HG03439 (cell line): ENCODE data around the gene POT1.

Experiments
- ATAC-seq: cut with Tn5 transposase; IDR thresholded peaks from one replicate; pipeline ENCODE4 v1.9.1; 2021; ENCODE audit warnings: mild to moderate bottlenecking, moderate library complexity; ENCODE audit not compliant: unreplicated experiment

POT1 gene

DNA sequence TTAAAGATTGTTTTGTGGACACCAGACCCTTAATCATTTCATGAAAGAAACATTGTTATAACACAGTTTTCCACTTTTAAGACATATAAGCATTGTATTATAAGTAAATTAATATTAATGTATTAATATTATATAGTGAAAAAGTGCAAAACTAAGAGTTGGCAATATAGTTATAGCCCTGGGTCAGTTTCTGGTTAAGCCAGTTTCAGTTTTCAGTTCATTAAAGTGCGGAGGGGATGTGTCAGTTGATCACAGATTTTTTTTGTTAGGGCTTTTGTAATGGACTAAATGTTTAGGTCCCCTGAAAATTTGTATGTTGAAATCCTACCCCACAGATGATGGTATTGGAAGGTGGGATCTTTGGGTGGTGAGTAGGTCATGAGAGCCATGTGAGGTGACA, 118.3 kb downstream of the POT1 start:
- no peak for ATAC-seq

- ATAC-seq = no peak
Observed at GRCh38 chr7:124810605-124811004, 119.0 kb downstream of the POT1 start.

DNA sequence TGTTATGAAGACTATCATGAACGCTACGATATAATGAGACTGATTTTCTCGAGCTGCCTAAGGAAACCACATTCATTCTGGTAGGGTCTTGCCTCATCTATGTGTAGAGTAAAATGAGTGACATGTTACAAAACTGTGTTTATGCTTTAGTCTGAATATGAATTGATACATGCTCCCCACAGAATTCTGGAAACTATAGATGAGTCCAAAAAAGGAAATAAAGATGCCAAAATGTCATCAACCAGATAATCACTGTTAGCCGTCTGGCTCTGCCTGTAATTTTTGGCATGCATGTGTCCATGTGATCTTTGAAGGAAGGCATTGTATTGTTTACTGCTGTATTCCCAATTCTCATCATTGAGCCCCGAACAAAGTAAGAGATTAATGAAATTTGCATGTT, 121.4 kb downstream of the POT1 start:
- no peak for ATAC-seq

DNA sequence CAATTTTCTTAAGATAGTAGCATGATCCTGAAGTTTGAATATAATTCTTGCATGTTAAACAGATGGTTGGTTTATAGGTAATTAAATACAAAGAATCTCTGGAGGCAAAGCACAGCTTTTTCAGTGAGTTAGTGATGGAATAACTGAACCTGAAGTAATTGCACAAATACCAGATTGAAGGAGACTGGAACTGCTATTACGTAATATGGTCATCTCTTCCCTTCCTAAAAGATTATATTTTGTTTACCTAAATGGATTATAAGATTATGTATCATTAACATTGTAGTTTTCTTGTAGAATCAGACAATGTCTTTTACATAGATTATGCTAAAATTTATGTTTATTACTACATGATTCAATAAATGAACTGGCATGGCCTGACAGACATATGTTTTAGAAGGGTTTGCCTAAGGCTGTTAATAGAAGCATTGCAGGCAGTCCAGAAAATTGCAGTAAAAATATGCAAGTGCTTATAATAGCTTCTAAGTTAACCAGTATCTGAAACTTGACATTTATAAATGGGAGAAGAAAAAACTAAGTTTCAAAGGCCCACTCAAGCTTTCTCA, 128.2 kb downstream of the POT1 start:
- no peak for ATAC-seq

DNA sequence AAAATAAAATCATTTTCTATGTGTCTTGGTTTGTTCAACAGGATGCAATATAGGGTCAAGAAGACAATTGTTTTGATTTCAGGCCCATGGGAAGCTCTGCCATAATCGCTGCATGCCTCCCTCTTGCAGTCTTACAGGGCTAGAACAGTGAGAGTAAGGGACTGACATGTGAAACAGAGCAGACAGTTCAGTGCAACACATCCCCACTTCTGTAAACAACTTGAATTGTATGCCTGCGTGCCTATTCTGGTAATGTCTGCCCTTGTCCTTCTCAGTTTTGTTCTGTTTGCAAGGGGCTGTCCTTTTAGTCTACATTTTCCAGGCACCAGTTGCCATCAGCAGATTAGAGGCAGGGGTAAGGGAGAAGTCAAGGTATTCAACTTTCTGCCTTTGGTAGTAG, 129.2 kb downstream of the POT1 start:
- ATAC-seq = no peak

DNA sequence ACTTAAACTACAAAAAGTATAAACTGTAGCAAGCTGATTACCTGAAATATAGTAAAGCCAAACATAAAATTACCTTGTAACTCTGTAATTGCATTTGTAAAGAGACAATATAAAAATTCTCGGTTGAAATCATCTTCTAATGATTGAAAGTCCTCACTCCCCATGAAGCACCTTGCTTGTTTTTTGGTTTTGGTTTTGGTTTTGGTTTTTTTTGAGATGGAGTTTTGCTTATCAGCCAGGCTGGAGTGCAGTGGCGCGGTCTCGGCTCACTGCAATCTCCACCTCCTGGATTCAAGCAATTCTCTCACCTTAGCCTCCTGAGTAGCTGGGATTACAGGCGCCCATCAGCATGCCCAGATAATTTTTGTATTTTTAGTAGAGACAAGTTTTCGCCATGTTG, 130.2 kb downstream of the POT1 start:
- ATAC-seq = no peak

DNA sequence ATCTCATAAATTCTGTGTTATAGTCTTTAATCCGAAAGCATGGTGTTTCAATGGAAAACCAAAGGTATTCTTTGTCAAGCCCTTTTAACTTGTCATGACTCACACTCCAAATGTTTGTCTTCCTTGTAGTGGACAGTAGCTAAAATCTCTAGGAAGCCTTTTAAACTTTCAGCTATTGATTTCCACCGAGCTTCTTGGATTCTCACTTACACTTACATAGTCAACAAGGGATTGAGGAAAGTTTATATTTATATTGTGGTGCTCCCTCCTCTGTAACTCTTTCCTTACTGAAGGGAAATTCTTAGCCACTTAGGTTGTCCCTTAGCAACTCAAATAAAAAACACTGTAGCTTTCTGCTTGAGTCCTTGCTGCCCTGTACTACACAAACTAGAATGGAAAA, 132.9 kb downstream of the POT1 start:
- no peak for ATAC-seq

DNA sequence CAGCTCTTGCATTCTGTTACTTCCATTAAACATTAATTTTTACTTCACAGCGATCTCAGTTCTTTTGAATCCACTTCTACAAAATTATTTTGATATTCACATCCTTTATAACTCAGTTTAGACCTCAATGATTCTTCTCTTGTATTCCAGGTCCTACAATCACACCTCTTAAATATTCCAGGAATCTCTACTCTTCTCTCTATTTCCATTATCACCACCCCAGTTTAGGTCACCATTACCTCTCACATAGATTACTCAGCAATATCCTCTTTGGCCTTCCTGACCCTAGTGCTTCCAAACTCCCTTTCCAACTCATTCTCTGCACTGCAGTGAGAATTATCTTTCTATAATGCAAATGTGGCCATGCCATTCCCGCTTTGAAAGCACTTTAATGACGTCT, 136.9 kb downstream of the POT1 start:
- ATAC-seq = no peak

DNA sequence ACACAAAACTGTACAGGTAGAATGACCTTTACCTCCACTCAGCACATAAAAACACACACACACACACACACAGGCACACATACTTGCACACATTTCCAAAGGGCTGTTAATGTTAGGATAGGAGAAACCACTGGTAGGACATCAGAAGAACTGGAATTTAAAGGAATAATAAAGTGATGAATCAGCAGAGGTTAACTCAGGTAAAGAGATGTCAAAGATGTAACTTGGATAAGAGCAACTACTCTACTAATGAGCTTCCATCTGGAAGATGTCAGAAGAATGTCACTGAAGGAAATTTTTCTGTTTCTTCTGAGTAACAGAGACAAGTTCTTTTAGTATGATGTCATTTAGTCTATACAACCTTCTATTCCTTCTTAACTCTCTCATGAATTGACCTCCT, 137.6 kb downstream of the POT1 start:
- no peak for ATAC-seq

- ATAC-seq = no peak
Observed at GRCh38 chr7:124791426-124791825, 138.2 kb downstream of the POT1 start.

DNA sequence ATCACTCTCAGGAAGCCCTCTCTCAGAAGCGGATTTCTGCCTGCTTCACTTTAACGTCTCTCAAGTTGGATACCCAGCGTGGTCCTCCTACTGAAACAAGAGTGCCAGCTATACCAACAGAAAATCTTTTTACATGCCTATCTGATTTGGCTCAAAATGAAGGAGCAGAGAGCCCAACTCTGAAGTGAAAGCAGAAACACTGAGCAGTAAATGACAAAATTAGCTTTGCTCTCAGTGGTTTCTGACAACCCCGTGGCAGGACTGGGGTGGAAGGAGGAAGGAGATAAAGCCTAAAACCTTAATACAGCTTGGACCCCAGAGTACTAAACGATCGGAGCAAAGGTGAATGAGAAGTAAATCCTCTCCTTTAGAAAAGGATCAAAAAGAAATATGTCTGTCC, 139.0 kb downstream of the POT1 start:
- ATAC-seq = no peak

DNA sequence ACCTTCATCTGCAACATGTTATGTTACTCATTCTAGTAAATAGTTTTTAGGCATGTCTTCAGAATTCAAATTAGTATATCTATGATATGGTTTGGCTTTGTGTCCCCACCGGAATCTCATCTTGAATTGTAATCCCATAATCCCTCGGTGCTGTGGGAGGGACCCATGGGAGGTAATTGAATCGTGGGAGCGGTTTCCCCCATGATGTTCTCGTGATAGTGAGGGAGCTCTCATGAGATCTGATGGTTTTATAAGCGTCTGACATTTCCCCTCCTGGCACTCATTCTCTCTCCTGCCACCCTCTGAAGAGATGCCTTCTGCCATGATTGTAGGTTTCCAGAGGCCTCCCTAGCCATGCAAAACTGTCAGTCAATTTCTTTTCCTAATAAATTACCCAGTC, 143.6 kb downstream of the POT1 start:
- ATAC-seq = no peak

DNA sequence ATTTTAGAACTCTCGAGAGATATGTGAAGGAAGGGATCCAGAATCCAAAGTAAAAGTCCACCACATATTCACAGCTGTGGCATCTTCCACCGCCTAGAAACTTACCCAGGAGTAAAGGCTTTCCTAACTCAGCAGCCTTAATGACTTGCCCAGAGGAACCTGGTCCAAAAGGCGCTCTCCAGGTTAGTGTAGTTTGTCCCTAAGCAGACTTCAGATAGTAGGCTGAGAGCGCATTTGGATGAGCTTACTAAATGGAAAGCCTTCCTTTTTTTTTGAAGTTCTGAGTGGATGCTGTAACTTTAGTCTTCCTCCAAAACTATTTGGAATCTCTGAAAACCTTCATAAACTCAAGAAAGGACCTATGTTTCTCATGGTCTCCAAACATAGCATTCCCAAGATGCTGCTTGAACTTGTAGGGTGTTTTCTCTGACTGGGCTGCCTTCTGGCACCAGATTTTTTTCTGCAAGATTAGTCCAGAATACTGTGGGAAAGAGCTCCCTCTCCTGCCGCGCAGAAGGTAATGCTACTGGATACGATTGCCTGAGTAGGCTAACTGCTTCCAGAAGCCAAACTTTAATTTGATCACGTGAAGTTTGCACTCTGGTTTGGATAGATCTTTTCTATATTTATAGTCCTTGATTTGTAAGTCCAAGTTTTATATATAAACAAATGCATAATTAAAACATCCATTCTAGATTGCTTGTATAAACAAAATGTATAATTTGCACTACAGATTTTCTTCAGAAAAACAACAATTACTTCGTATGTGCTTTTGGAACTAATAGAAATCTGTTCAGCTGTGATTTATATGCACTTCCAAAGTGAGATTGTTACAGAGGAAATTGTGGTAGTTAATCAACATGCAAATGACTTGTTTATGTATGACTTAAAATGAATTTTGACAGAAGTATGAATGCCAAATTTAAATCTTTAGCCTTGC, 144.5 kb downstream of the POT1 start:
- peak; percentile 91 for ATAC-seq

DNA sequence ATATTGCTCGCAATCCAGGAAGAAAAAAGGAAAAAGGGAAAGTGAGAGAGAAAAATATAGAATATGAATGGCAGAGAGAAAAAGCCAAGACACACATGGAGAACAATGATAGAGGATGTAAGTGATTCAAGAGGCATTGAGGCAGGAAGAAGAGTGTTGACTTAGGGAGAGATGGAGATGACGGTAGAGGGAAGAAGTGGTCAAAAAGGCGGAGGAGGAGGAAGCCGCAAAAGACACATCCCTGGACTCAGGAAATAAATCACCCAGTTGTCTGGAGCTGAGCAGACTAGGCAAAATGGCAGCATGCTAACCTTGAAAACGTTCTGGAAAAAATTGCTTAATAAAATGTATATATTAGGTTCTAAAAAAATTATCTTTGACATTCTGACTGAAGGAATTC, 146.4 kb downstream of the POT1 start:
- no peak for ATAC-seq

- no peak for ATAC-seq
Observed at GRCh38 chr7:124781907-124782734, 147.5 kb downstream of the POT1 start.

DNA sequence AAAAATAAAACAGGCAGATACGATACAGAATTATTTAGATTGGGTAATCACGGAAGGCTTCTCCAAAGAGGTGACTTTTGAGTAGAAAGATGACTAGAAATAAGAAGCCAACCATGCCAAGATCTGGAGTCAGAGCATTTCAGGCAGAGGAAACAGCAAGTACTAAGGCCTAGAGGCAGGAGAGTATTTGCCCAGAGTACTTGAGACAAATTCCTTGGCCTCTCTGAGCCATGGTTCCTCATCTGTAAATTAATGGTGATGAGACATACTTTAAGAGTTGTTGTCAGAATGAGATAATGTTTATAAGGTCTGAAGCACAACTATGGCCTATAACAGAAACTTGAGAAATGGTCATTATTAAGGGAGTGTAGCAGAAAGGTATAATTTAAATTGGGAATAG, 148.2 kb downstream of the POT1 start:
- ATAC-seq = no peak

- no peak for ATAC-seq
Observed at GRCh38 chr7:124780608-124781007, 149.0 kb downstream of the POT1 start.

DNA sequence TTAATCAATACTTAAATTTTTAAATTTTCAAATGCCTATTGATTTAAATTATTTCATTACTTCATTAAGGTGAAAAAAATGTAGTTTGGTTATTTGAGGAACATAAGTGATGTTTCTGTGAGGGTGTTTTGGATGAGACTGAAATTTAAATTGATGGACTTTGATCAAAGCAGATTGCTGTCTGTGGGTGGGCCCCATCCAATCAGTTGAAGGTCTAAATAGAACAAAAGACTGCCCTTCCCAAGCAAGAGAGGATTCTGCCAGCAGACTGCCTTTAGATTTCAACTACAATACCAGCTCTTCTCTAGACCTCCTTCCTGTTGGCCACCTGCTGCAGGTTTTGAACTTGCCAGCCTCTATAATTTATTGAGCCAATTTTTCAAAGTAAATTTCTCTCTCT, 149.6 kb downstream of the POT1 start:
- ATAC-seq = no peak

DNA sequence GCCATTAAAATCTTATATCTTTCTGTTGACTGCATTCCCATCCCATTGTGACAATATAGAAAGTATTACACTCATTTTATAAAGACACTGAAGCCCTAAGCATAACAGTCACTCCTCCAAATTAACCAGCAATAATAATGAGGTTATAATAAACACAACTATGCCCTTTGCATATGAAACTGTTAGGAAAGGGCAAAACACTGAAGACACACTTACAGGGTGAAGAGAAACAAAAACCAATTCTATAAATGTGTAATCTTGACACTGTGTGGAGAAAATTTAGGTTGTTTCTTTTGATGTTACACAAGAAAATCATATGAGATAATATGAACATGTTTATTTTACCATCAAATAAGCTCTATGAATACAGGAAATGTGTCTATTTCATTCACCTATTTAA, 150.0 kb downstream of the POT1 start:
- ATAC-seq = no peak

DNA sequence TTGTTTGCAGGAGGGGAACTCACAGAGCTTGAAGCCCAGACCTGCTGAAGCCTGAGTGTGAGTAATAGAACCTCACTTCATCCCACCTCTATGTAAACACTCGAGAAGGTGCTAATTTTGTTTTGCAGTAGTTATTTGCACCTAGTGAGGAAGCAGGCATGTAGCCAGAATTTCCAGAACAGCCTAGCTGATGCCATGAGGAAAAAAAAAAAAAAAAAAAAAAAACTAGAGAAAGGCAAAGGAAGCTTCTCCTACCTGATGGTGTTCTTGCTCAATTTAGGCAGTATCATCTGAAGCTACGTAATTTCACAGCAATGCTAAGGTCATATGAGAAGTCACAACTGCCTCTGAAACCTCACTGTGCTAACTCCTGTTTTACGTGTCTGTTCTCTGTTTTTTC, 150.4 kb downstream of the POT1 start:
- no peak for ATAC-seq

DNA sequence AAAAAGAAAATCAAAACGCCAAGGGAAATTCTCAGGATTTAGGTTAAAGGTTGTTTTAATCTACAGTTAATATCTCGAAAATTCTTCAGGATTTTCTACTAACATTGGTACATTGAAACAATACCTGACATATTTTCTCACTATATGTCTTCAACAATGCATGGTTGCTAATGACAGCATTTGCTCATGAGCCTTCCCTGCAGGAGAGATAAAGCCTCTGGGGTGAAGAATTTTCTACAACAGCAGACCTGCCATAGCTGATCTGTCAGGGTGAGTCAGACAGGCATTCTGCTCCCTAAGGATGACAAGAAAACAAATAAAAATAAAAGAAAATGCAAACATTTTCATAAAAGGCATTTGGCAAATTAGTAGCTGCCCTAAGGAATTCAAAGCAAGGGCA, 152.4 kb downstream of the POT1 start:
- ATAC-seq = no peak

DNA sequence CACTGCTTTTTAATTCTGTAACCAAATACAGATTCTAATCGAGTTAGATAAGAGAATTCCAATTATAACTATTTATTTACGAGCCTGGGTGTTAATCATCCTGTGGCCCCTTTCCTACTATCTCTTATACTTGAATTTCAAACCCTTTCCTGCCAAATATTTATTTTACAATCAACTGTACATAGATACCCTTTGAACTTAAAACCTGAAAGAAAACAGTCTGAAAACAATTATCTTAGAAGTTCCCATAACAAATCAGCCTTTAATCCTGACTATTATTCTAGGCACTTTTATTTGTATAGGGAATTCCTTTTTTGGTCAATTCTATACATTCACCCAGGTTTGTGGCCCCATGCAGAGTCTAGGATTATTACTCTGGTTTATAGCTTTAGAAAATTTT, 153.5 kb downstream of the POT1 start:
- ATAC-seq = no peak
